SK-N-SH (cell line): ENCODE measurements around the gene LRP11. TPM values are rescaled to one million over a fixed set of nuclear protein-coding genes. Genes with fewer than 3 reads are reported as not detected.

Source experiments
- CTCF ChIA-PET: fragments of 300-600, 350-600 bp; formaldehyde crosslinking; extraction: SDS; loops from one replicate; lab custom pipeline; 2021; lab: Yijun Ruan, JAX
- POLR2A ChIA-PET: fragments of 350-600 bp; sonication (Branson Sonifier 250); formaldehyde crosslinking; extraction: SDS; loops from one replicate; lab custom pipeline; 2020; ENCODE audit warnings: antibody characterized with exemption, inconsistent platforms; lab: Yijun Ruan, JAX
- DNase-seq: peaks from one replicate; pipeline ENCODE4 v3.0.0; 2012
- H2AFZ ChIP-seq: fragments of 200-600 bp; sonication (generic); 2 replicates; pipeline ENCODE4 v1.8.1; 2016; ENCODE audit warnings: antibody characterized with exemption, mild to moderate bottlenecking, low read depth
- H3F3A ChIP-seq: fragments of 200-600 bp; sonication (generic); replicated peaks from 2 replicates; pipeline ENCODE3; 2016; ENCODE audit warnings: antibody characterized with exemption, mild to moderate bottlenecking; ENCODE audit not compliant: insufficient read depth
- H3K27ac ChIP-seq, 2 experiments: fragments of 200-500 bp in 1 of 2; fragments of 200-600 bp in 1 of 2; sonication (Bioruptor generic) in 1 of 2; sonication (generic), shearing (Covaris generic) in 1 of 2; 2 replicates each; pipeline versions ENCODE4 v1.5.1 to v1.6.1; 2014 to 2016; ENCODE audit warnings: low read depth in 2 of 2, inconsistent platforms in 1 of 2, low read length in 1 of 2, mild to moderate bottlenecking in 1 of 2, mixed read lengths in 1 of 2
- H3K27me3 ChIP-seq: fragments of 200-600 bp; sonication (generic), shearing (Covaris generic); 2 replicates; pipeline ENCODE4 v1.6.1; 2016; ENCODE audit warnings: mixed run types; ENCODE audit not compliant: insufficient read depth
- H3K36me3 ChIP-seq, 2 experiments: fragments of 200-500 bp in 1 of 2; fragments of 200-600 bp in 1 of 2; sonication (Bioruptor generic) in 1 of 2; sonication (generic) in 1 of 2; replicated peaks in 1 of 2; 2 replicates each; pipeline versions ENCODE3 to v1.5.1; 2014 to 2016; ENCODE audit warnings: low read length in 1 of 2, mild to moderate bottlenecking in 1 of 2; ENCODE audit not compliant: insufficient read depth in 2 of 2, control insufficient read depth in 1 of 2
- H3K4me1 ChIP-seq, 2 experiments: fragments of 200-500 bp in 1 of 2; fragments of 200-600 bp in 1 of 2; sonication (Bioruptor generic) in 1 of 2; sonication (generic), shearing (Covaris generic) in 1 of 2; 2 replicates each; pipeline versions ENCODE4 v1.5.1 to v1.6.1; 2014 to 2016; ENCODE audit warnings: low read depth in 1 of 2, low read length in 1 of 2, mixed run types in 1 of 2; ENCODE audit not compliant: insufficient read depth in 2 of 2, control insufficient read depth in 1 of 2
- H3K4me2 ChIP-seq: fragments of 200-600 bp; sonication (generic), shearing (Covaris generic); 2 replicates; pipeline ENCODE4 v1.6.1; 2017; ENCODE audit warnings: mixed run types
- H3K4me3 ChIP-seq, 2 experiments: fragments of 200-500 bp in 1 of 2; fragments of 200-600 bp in 1 of 2; sonication (Bioruptor generic) in 1 of 2; sonication (generic), shearing (Covaris generic) in 1 of 2; 2 replicates each; pipeline versions ENCODE4 v1.5.1 to v1.8.1; 2014 to 2016; ENCODE audit warnings: low read depth in 2 of 2, inconsistent platforms in 1 of 2, low read length in 1 of 2, mild to moderate bottlenecking in 1 of 2, mixed read lengths in 1 of 2, moderate library complexity in 1 of 2
- H3K79me2 ChIP-seq: fragments of 200-600 bp; sonication (generic); 2 replicates; pipeline ENCODE4 v1.8.1; 2017; ENCODE audit warnings: mild to moderate bottlenecking; ENCODE audit not compliant: insufficient read depth
- H3K9ac ChIP-seq: fragments of 200-600 bp; sonication (generic); 2 replicates; pipeline ENCODE4 v1.6.1; 2017; ENCODE audit warnings: mixed run types
- H3K9me2 ChIP-seq: fragments of 200-600 bp; sonication (generic); 2 replicates; pipeline ENCODE4 v1.6.1; 2017; ENCODE audit warnings: mixed run types
- H3K9me3 ChIP-seq: fragments of 200-600 bp; sonication (generic); 2 replicates; pipeline ENCODE4 v1.6.1; 2017; ENCODE audit warnings: mixed run types, mild to moderate bottlenecking, moderate library complexity
- H4K20me1 ChIP-seq: fragments of 200-600 bp; sonication (generic); 2 replicates; pipeline ENCODE4 v1.6.1; 2017; ENCODE audit warnings: mild to moderate bottlenecking, mixed run types; ENCODE audit not compliant: insufficient read depth
- CHD2 ChIP-seq: fragments of 150-350 bp; IDR thresholded peaks from 2 replicates; pipeline ENCODE4 v1.6.1; 2018; ENCODE audit warnings: low read length; ENCODE audit not compliant: partially characterized antibody
- EP300 ChIP-seq, 2 experiments: IDR thresholded peaks; 2 replicates each; pipeline versions ENCODE4 v1.4.0 to v1.6.1; 2012; ENCODE audit warnings: borderline replicate concordance in 1 of 2, low read depth in 1 of 2, low read length in 1 of 2
- EZH2phosphoT487 ChIP-seq: fragments of 200-600 bp; sonication (generic); IDR thresholded peaks from 2 replicates; pipeline ENCODE4 v1.6.1; 2017; ENCODE audit warnings: low read depth, mixed run types, mild to moderate bottlenecking, antibody characterized with exemption, moderate library complexity, borderline replicate concordance
- FOSL2 ChIP-seq: IDR thresholded peaks from 2 replicates; pipeline ENCODE4 v1.4.0; 2012; ENCODE audit warnings: low read depth, mild to moderate bottlenecking, moderate library complexity, borderline replicate concordance
- FOXJ3 ChIP-seq: sonication (generic); formaldehyde crosslinking; IDR thresholded peaks from 2 replicates; pipeline ENCODE4 v1.5.1; 2020; ENCODE audit warnings: mild to moderate bottlenecking, missing genetic modification reagents
- FOXM1 ChIP-seq: IDR thresholded peaks from 2 replicates; pipeline ENCODE4 v1.4.0; 2012; ENCODE audit warnings: low read depth, mild to moderate bottlenecking
- GABPA ChIP-seq: IDR thresholded peaks from 2 replicates; pipeline ENCODE4 v1.4.0; 2012; ENCODE audit warnings: low read depth, mild to moderate bottlenecking
- GATA2 ChIP-seq: sonication (generic); formaldehyde crosslinking; IDR thresholded peaks from 2 replicates; pipeline ENCODE4 v1.5.0; 2020; ENCODE audit warnings: mild to moderate bottlenecking, missing genetic modification reagents
- MEF2A ChIP-seq: IDR thresholded peaks from 2 replicates; pipeline ENCODE4 v1.4.0; 2012; ENCODE audit warnings: low read depth, borderline replicate concordance
- MXI1 ChIP-seq: IDR thresholded peaks from 2 replicates; pipeline ENCODE4 v1.6.1; 2012; ENCODE audit warnings: mild to moderate bottlenecking, low read depth, low read length, improper control_type of control experiment
- NRF1 ChIP-seq: IDR thresholded peaks from 2 replicates; pipeline ENCODE4 v1.6.1; 2012; ENCODE audit warnings: low read depth, mild to moderate bottlenecking, low read length
- POLR2AphosphoS5 ChIP-seq: IDR thresholded peaks from 2 replicates; pipeline ENCODE4 v1.6.1; 2012; ENCODE audit warnings: low read depth, low read length
- RAD21 ChIP-seq: IDR thresholded peaks from 2 replicates; pipeline ENCODE4 v1.6.1; 2012; ENCODE audit warnings: mild to moderate bottlenecking, low read length
- RCOR1 ChIP-seq: fragments of 150-350 bp; IDR thresholded peaks from 2 replicates; pipeline ENCODE4 v1.6.1; 2017; ENCODE audit warnings: antibody characterized with exemption, low read length
- RFX5 ChIP-seq: IDR thresholded peaks from 2 replicates; pipeline ENCODE4 v1.6.1; 2012; ENCODE audit warnings: mild to moderate bottlenecking, improper control_type of control experiment, low read length
- SIN3A ChIP-seq: IDR thresholded peaks from 2 replicates; pipeline ENCODE4 v1.6.1; 2012; ENCODE audit warnings: low read depth, mild to moderate bottlenecking, low read length, moderate library complexity, borderline replicate concordance
- SMC3 ChIP-seq: IDR thresholded peaks from 2 replicates; pipeline ENCODE4 v1.6.1; 2012; ENCODE audit warnings: low read depth, low read length, improper control_type of control experiment
- TAF1 ChIP-seq: IDR thresholded peaks from 2 replicates; pipeline ENCODE4 v1.6.1; 2012; ENCODE audit warnings: low read depth, mild to moderate bottlenecking, low read length, moderate library complexity, borderline replicate concordance
- TCF12 ChIP-seq: IDR thresholded peaks from 2 replicates; pipeline ENCODE4 v1.4.0; 2012
- TEAD4 ChIP-seq: IDR thresholded peaks from 2 replicates; pipeline ENCODE4 v1.4.0; 2012; ENCODE audit warnings: mild to moderate bottlenecking, borderline replicate concordance; ENCODE audit not compliant: insufficient read depth
- YY1 ChIP-seq: IDR thresholded peaks from 2 replicates; pipeline ENCODE4 v1.4.0; 2012; ENCODE audit warnings: low read depth, mild to moderate bottlenecking
- WGBS: methylation state at CpG from one replicate; pipeline ENCODE4 v1.1.6; 2017; ENCODE audit warnings: low lambda C conversion rate; 5-methylcytosine and 5-hydroxymethylcytosine counted together
- polyA plus RNA-seq, 3 experiments: library from polyadenylated mRNA; depleted of rRNA; stranded (reverse); fragments of >200 nt; gene quantifications; 2 replicates each; pipeline ENCODE4 v1.2.3, GENCODE V29; 2012
- TF ChIP-seq, protein P1 (sequence below): fragments of 150-350 bp; IDR thresholded peaks from 2 replicates; pipeline ENCODE4 v1.6.1; 2016; ENCODE audit warnings: mild to moderate bottlenecking, low read depth, low read length
- TF ChIP-seq, protein P2 (sequence below): IDR thresholded peaks from 2 replicates; pipeline ENCODE4 v1.6.1; 2012; ENCODE audit warnings: mild to moderate bottlenecking, low read depth, low read length, moderate library complexity
- TF ChIP-seq, protein P3 (sequence below): IDR thresholded peaks from 2 replicates; pipeline ENCODE4 v1.4.0; 2012; ENCODE audit warnings: low read depth, borderline replicate concordance
- TF ChIP-seq, protein P4 (sequence below): IDR thresholded peaks from 2 replicates; pipeline ENCODE4 v1.4.0; 2012; ENCODE audit warnings: low read depth, borderline replicate concordance

Gene LRP11
- polyA plus RNA-seq, 1 of the 3 experiments (the other 2 are of a cell fraction) = 25.0 TPM

DNA sequence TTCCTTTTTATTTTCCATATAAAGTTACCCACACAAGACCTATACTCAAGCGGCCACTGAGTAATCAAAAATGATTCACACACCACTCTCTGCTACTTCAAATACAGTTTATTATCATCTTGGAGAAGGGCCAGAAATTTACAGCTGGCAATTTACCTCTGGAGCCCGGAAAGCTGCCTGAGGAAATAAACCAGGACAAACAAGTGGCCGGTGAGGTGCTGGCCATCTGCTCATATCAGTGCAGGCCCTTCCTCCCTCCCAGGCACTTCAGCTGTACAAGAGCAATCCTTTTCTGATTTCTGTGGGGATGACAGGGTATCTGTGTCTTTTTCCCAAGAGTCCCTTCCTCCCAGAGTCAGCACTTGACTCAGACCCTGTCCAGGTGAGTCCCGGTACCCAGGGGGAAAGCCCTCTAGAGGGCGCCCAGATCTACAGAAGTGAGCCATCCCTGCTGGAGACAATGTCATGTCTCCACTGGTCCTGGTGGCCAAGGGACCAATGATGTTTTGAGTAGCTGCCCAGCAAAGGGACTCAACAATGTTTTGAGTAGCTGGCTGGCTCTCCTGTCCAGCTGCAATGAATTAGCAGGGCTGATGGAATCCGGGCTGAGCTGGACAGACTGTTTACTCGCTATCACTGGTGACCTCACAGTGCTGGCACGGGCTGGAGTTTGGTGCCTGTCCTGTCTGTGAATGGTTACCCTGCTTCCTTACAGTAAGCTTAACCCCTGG, 23.6 kb downstream of the LRP11 start:
- peak; percentile 76 for DNase-seq
- Histone ChIP-seq H3K9me2 (no peaks in the 10 kb centered on the region), H3K9me3 (no peaks in the 10 kb centered on the region), H3K27ac (peak overlapping the region; percentile 56 to 92), H3K27me3 (no peaks in the 10 kb centered on the region), H3F3A (peaks cover 17% of the 10 kb centered on the region), H4K20me1 (no peaks in the 10 kb centered on the region), H3K4me2 (peak overlapping the region; percentile 5; the same call in 1 of the 2 replicates), H3K4me1 (peaks cover 15 to 42% of the 10 kb centered on the region in 2 experiments; a peak in 3 of 4 replicates), H3K36me3 (peaks cover 6 to 18% of the 10 kb centered on the region in 2 experiments), H3K9ac (no peak overlapping the region), H3K79me2 (peaks cover 4% of the 10 kb centered on the region; the same call in 1 of the 2 replicates), H2AFZ (no peak overlapping the region), H3K4me3 (no peak overlapping the region)
- WGBS = 5% methylated on average over 6 of the region's 8 CpGs
- ChIA-PET CTCF (interaction anchor here (0.7 to 3.5 kb wide), 15 partner anchors 11 to 210 kb away, joined by 3 to 34 read pairs (median 4); partner anchors contain the start of gene LRP11), POLR2A (interaction anchor here (0.6 to 1.3 kb wide), 3 partner anchors 23 to 123 kb away, joined by 3 to 8 read pairs (median 3); partner anchors contain the start of gene LATS1)
- TF ChIP-seq EZH2phosphoT487 = no peak
- TF ChIP-seq TCF12 = peak; percentile 95
- TF ChIP-seq FOXJ3 (CRISPR knock-in tag) = peak; percentile 12
- TF ChIP-seq RCOR1 = peak; percentile 89
- peak; percentile 39 for TF ChIP-seq SMC3
- TF ChIP-seq POLR2AphosphoS5 = no peak
- TF ChIP-seq, protein P1, sequence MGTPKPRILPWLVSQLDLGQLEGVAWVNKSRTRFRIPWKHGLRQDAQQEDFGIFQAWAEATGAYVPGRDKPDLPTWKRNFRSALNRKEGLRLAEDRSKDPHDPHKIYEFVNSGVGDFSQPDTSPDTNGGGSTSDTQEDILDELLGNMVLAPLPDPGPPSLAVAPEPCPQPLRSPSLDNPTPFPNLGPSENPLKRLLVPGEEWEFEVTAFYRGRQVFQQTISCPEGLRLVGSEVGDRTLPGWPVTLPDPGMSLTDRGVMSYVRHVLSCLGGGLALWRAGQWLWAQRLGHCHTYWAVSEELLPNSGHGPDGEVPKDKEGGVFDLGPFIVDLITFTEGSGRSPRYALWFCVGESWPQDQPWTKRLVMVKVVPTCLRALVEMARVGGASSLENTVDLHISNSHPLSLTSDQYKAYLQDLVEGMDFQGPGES = no peak
- TF ChIP-seq SIN3A = no peak
- TF ChIP-seq, protein P2, sequence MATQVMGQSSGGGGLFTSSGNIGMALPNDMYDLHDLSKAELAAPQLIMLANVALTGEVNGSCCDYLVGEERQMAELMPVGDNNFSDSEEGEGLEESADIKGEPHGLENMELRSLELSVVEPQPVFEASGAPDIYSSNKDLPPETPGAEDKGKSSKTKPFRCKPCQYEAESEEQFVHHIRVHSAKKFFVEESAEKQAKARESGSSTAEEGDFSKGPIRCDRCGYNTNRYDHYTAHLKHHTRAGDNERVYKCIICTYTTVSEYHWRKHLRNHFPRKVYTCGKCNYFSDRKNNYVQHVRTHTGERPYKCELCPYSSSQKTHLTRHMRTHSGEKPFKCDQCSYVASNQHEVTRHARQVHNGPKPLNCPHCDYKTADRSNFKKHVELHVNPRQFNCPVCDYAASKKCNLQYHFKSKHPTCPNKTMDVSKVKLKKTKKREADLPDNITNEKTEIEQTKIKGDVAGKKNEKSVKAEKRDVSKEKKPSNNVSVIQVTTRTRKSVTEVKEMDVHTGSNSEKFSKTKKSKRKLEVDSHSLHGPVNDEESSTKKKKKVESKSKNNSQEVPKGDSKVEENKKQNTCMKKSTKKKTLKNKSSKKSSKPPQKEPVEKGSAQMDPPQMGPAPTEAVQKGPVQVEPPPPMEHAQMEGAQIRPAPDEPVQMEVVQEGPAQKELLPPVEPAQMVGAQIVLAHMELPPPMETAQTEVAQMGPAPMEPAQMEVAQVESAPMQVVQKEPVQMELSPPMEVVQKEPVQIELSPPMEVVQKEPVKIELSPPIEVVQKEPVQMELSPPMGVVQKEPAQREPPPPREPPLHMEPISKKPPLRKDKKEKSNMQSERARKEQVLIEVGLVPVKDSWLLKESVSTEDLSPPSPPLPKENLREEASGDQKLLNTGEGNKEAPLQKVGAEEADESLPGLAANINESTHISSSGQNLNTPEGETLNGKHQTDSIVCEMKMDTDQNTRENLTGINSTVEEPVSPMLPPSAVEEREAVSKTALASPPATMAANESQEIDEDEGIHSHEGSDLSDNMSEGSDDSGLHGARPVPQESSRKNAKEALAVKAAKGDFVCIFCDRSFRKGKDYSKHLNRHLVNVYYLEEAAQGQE = no peak
- TF ChIP-seq CHD2 = peak; percentile 7
- TF ChIP-seq RFX5 = no peak
- TF ChIP-seq, protein P3, sequence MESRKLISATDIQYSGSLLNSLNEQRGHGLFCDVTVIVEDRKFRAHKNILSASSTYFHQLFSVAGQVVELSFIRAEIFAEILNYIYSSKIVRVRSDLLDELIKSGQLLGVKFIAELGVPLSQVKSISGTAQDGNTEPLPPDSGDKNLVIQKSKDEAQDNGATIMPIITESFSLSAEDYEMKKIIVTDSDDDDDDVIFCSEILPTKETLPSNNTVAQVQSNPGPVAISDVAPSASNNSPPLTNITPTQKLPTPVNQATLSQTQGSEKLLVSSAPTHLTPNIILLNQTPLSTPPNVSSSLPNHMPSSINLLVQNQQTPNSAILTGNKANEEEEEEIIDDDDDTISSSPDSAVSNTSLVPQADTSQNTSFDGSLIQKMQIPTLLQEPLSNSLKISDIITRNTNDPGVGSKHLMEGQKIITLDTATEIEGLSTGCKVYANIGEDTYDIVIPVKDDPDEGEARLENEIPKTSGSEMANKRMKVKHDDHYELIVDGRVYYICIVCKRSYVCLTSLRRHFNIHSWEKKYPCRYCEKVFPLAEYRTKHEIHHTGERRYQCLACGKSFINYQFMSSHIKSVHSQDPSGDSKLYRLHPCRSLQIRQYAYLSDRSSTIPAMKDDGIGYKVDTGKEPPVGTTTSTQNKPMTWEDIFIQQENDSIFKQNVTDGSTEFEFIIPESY = no peak
- no peak for TF ChIP-seq MEF2A
- TF ChIP-seq YY1 = 0 out of 2 replicates have a peak, but pooled peaks have one; percentile 12
- peak; percentile 54; the same call in 1 of the 2 replicates for TF ChIP-seq TEAD4
- TF ChIP-seq TAF1 = no peak
- TF ChIP-seq, protein P4, sequence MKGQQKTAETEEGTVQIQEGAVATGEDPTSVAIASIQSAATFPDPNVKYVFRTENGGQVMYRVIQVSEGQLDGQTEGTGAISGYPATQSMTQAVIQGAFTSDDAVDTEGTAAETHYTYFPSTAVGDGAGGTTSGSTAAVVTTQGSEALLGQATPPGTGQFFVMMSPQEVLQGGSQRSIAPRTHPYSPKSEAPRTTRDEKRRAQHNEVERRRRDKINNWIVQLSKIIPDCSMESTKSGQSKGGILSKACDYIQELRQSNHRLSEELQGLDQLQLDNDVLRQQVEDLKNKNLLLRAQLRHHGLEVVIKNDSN = no peak
- no peak for TF ChIP-seq GABPA
- TF ChIP-seq FOSL2 = peak; percentile 26; the same call in 1 of the 2 replicates
- TF ChIP-seq RAD21 = peak; percentile 56
- TF ChIP-seq MXI1 = no peak
- TF ChIP-seq EP300 (IDR thresholded peaks at IDR 0.05; ENCODE audit: borderline replicate concordance in 1 of 2, low read depth in 1 of 2, low read length in 1 of 2) = peak; percentile 28 to 50; a peak in 3 of 4 replicates
- no peak for TF ChIP-seq NRF1
- no peak for TF ChIP-seq FOXM1
- TF ChIP-seq GATA2 (CRISPR knock-in tag) = no peak; the same call in 1 of the 2 replicates
